Mammary epithelial cell (primary cell): ENCODE results near the gene LBH.

Source experiments
- EZH2 ChIP-seq: IDR thresholded peaks from 2 replicates; pipeline ENCODE4 v1.6.1; 2012; ENCODE audit warnings: low read length, inconsistent platforms, borderline replicate concordance
- TF ChIP-seq, protein P1 (sequence below), 2 donors: IDR thresholded peaks in 1 of 2; conservative IDR thresholded peaks in 1 of 2; 2 replicates each; pipeline ENCODE4 v1.5.1; 2011 to 2012; ENCODE audit warnings: inconsistent platforms in 2 of 2, low read length in 2 of 2, mild to moderate bottlenecking in 2 of 2, control low read depth in 1 of 2, low read depth in 1 of 2; ENCODE audit not compliant: insufficient read depth in 1 of 2; ENCODE audit errors: extremely low read depth in 1 of 2

DNA sequence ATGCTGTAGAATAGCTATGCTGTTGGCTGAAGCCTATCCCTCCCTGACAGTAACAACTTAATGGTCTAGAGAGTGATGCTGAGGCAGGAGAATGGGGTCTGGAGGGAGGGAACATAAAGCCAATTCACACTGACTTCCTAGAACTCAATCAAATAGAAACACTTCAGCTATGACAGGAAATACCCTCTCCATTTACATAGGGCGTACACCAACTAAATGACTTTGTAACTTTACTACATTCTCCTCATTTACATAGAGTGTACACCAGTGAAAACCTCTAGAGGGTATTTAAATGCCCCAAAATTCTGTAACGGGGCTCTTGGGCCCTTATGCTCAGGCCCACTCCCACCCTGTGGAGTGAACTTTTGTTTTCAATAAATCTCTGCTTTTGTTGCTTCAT is 43.0 kb upstream of the LBH start:
- TF ChIP-seq EZH2: no peak
- TF ChIP-seq, protein P1, sequence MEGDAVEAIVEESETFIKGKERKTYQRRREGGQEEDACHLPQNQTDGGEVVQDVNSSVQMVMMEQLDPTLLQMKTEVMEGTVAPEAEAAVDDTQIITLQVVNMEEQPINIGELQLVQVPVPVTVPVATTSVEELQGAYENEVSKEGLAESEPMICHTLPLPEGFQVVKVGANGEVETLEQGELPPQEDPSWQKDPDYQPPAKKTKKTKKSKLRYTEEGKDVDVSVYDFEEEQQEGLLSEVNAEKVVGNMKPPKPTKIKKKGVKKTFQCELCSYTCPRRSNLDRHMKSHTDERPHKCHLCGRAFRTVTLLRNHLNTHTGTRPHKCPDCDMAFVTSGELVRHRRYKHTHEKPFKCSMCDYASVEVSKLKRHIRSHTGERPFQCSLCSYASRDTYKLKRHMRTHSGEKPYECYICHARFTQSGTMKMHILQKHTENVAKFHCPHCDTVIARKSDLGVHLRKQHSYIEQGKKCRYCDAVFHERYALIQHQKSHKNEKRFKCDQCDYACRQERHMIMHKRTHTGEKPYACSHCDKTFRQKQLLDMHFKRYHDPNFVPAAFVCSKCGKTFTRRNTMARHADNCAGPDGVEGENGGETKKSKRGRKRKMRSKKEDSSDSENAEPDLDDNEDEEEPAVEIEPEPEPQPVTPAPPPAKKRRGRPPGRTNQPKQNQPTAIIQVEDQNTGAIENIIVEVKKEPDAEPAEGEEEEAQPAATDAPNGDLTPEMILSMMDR (conservative IDR thresholded peaks at IDR 0.05 in 1 of 2, IDR thresholded peaks at IDR 0.05 in 1 of 2; ENCODE audit: extremely low read depth in 1 of 2, insufficient read depth in 1 of 2, low read depth in 1 of 2, low read length in 2 of 2): no peak
